Measurements from ENCODE around the gene RAB4A.

RAB4A gene

DNA sequence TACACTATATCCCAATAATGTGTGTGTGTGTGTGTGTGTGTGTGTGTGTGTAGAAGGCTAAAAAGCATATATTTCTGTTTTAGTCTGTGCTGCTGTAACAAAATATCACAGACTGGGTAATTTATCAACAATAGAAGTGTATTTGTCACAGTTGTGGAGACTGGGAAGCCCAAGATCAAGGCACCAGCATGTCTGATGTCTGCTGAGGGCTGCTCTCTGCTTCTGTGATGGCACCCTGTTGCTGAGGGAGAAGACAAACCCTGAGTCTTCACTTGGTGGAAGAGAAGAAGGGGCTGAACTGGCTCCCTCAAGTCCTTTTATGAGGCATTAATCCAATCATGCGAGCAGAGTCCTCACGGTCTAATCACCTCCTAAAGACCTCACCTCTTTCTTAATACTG, 23.0 kb upstream of the RAB4A start:
- no peak for DNase-seq

DNA sequence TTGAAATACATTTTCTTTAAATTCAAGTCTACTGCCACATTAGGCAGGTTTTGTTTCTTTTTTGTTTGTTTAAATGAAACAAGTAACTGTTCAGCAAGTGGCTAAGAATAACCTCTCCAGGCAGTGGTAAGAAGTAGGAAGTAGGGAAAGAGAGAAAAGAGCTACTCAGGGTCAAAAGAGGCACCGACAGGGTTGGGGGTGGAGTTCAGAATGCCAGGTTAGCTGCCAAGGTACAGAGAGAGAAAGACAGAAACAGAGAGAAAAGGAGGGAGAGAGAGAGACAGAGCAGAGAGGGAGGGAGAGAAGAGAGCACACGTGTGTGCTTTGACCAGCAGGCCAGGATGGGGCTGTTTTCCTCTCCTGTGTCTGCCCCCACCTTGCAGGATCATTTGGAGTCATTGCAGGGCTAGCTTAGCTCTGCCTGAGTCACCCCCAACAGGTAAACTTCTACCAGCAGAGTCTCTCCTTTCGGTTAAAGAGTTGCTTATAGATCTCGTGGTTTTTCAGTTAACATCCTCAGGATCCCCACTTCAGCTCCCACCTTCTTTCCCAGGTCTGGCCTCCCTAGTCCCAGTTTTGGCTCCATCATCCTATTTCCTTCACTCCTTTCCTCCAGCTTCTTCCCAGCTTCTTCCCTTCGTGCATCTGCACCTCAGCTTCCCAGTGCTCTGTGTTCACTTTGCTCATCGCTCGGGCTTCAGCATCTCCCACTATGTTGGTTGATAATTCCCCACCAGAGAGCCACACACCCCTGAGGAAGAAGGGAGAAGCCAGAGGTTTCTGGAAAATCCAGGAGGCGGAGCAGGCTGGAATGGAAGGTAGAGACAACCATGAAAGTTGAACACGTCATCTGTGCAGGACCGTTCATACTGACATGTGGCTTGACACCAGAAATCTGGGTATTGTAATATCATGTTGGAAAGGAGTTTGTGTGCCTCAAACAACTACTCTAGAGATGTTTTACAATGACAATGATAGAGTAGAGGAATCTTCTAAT, 21.8 kb upstream of the RAB4A start:
- no peak for DNase-seq

DNA sequence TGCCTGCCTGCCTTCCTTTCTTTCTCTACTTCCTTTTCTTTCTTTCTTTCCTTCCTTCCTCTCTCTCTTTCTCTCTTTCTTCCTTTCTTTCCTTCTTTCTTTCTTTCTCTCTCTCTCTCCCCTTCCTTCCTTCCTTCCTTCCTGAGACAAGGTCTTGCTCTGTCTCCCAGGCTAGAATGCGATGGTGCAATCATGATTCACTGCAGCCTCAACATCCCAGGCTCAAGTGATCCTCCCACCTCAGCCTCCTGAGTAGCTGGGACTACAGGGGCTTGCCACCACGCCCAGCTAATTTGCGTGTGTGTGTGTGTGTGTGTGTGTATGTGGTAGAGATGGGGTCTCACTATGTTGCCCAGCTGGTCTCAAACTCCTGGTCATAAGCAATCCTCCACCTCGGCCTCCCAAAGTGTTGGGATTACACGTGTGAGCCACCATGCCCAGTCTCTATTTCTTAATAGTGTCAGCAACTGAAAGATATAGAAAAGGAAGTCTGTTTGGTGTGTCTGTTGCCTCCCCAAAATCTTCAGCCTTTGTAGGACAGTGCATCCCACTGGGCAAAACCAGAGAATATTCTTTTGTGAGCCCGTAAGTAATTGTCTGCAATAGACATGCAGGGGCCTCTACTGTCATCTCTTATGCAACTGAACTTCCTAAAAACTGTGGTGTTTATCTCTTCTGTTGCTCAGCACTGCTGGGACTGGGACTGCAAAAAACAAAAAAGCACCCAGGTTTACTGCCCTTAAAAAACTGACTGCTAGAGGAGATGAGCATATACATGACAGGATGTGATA, 20.9 kb upstream of the RAB4A start:
- no peak for DNase-seq

DNA sequence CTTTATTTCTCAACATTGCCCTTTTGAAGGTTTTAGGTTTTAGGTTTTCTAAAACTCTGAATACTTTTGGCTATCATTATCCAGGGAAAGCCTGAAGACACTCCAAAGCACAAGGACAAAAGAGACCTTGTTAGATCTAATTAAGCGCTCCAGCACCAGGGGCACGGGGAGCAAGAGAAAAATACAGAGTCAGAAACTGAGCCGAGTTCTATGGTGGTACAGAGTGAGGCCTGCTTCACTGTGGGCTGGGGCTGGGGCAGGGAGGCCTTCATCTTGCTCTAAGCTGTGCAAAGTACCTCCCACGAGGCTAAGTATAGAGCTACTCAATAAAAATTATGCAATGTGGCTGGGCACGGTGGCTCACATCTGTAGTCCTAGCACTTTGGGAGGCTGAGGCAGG, 19.7 kb upstream of the RAB4A start:
- no peak for DNase-seq

DNA sequence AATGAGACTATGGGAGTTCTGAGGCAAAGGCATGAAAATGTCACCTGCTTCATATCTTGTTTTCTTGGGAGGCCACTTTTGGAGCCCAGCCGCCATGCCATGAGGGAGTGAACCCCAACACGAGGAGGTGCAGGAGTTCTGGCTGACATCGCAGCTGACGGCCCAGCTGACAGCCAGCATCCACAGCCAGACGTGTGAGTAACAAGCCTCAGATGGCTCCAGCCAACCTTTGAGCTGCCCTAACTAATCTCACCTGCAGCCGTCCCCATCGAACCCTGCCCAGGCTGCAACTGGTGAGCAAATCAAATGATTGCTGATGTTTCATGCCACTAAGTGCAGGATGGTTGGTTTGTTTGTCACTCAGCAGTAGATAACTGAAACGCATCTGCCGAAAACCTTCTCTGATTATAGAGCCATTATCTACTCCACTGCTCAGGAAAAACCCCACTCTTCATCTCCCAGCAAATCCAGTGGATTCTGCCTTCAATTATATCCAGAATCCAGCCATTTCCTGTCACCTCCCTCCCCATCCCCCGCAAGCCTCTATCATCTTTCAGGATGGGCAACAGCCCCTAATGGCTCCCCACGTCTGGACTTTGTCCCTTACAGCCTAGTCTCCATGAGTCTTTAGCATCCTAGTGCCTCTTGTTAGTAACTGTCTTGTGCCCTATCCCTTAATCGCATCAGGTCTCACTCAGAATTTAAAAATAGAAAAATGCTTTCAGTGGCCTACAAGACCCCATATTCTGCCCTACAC, 18.5 kb upstream of the RAB4A start:
- no peak for DNase-seq

DNA sequence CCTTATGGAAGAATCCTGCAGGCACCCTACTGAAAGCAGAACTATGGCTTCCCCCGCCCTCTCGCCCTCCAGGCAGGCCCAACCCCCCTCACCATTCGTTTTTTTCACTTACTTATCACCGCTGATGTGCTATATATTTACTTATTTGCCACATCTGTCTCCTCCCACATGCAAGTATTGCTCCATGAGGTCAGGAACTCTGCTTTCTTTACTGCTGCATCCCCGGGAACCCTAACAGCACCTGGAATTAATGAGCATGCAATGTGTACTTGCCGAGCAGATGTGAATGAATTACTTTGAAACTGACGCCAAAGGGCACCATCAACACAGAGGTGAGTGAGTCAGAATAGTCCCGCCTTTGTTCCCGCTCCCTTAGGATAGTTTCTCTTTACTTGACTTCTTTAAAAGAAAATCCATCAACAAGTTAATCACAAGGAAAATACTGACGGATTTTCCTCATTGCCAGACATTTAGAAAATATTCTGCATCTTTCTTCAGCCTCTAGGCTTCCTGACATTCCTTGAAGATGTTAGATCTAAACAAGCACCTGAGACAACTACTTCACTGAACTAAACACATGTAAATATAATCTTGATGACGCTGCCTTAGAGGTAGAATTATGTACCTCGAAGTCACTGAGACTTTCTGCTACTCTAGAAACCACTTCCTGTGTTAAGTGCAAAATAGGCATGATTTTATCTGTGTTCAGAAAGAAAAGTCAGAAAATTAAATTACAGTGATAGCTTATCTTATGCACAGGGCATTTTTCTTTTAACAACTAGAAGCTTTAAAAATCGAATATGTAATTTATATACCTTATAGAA, 17.5 kb upstream of the RAB4A start:
- peak; percentile 53 for DNase-seq

DNA sequence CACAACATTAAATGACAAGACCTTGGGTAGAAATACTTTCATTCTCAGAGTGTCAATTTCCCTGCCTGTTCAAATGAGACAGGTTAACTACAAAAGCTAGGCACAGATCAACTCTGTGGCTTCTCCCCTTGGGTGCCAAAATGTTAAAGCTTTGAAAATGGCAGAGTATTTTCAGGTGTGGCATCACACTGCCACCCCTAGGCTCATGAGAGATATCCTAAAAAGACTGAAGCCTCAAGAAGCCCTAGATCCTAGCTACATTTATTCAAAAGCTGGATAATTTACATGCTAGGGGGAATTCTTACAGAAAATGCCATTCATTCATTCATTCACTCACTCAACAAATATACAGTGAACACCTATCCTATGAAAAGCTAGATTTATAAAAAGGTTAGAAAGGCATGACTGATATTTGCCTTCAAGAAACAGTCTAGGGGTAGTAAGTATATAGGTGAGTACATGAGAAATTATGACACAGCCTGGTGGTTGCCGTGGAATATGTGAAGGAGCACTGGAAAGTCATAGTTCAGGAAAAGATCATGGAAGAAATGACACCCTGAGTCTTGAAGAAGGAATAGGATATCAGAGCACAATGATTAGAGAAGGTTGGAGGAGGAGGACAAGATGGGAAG, 15.9 kb upstream of the RAB4A start:
- DNase-seq = peak; percentile 20

DNA sequence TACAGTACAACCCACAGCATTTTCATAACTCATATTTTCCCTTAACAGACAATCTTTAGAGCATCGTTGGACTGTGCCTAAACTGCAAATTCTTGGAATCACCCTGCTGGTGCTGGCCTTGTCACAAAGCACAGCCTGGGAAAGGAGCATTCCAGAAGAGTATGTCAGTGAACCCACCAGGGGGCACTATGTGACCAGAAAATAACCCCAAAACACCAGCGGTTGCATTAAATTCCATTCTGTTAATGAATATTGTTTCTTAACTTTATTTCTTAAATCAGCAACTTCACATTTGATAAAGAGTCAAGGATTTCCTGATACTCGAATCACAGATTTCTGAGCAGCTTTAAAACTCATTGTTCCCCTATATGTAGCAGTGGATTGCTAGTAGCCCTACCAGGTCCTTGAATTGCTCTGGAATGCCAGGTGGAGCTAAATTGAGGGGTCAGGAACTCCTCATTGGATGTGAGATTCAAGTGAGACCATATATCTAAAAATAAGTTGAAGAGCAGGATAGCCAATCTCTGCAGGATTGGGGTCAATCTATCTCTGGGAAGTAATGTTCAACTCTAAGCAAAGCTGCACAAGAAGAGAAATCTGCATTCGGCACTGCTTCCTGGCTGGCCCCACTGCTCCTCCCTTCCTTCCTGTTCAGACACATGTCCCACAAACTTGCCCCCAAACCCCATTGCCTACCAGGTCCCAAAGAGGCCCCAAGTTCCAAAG, 12.7 kb upstream of the RAB4A start:
- peak; percentile 66 for DNase-seq

DNA sequence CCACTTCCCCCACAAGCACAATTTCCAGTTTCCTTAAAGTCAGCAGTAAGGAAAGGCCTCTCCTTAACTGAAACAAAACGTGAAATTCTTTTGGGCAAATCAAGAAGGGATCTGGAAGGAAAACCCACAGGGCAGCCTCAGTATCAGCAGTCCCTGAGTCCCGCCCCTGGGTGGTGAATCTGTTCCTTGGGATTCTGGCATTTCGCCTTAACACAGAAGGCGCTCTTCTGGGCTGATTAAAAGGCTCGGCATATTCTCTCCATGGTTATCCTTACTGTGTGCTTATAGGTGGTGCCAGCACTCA, 12.2 kb upstream of the RAB4A start:
- peak; percentile 24 for DNase-seq

DNA sequence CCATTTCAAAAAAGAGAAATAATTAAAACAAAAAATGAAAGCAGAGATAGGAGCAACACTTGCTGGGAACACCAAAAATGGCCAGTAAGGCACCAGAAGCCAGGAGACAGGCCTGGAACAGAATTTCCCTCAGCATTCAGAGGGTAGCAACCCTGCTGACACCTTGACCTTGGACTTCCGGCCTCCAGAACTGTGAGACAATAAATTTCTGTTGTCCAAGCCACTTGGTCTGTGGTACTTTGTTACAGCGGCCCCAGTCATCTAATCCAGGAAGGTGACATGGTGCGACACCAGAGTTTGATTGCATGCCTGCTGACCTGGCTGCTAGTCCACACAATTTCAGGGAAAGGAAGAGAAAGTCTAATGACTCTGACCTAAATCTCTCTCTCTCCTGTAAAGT, 10.6 kb upstream of the RAB4A start:
- no peak for DNase-seq

DNA sequence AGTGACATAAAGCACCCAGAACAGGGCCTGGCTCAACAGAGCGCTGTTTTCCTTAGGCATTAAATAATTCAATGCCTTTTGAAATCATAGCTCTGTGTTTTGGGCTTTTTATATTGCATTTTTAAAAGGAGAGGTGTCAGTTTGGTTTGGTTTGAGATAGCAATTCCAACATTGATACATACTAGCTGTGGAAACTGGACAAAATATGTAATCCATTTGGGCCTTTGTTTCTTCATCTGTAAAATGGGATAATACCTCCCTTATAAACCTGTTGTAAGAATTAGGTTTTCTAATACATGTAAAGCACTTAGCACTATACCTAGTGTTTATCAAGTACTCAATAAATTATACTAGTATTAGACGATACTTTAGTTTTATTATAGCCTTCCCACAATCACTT, 8.7 kb upstream of the RAB4A start:
- DNase-seq = no peak

DNA sequence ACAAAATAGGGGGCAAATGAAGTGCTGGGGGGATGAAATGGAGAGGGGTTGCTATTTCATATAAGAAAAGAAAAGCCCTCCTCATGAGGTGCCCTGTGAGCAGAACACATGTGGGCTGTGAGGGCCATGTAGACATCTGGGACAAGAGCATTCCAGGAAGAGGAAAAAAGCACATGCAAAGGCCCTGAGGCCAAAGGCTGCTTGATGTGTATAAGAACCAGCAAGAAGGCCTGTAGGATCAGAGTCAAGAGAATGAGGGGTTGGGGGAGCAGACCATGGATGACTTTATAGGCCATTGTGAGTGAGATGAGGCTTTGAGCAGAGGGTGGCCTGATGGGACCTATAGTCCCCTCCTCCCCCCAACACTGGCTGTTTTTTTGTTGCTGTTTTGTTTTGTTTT, 7.7 kb upstream of the RAB4A start:
- no peak for DNase-seq

DNA sequence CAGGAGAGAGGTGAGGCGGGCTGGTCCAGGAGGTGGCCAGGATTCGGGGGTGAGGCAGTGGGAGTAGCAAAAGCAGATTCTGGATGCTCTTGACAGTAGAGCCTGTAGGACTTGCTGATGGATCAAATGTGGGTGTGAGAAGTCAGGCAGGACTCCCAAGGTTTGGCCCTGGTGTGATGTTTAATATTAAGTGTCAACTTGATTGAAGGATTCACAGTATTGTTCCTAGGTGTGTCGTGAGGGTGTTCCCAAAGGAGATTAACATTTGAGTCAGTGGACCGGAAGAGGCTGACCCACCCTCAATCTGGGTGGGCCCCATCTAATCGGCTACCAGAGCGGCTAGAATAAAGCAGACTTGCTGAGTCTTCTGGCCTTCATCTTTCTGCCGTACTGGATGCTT, 6.8 kb upstream of the RAB4A start:
- no peak for DNase-seq

DNA sequence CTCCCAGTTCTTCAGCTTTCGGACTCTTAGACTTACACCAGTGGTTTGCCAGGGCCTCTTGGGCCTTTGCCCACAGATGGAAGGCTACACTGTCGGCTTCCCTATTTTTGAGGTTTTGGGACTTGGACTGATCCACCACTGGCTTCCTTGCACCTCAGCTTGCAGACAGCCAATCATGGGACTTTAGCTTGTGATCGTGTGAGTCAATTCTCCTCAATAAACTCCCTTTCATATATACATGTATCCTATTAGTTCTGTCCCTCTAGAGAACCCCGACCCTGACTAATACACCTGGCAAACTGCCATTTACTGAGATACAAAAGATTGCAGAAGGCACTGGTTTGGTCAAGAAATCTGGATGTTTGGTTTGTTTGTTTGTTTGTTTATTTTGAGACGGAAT, 6.4 kb upstream of the RAB4A start:
- DNase-seq = no peak

DNA sequence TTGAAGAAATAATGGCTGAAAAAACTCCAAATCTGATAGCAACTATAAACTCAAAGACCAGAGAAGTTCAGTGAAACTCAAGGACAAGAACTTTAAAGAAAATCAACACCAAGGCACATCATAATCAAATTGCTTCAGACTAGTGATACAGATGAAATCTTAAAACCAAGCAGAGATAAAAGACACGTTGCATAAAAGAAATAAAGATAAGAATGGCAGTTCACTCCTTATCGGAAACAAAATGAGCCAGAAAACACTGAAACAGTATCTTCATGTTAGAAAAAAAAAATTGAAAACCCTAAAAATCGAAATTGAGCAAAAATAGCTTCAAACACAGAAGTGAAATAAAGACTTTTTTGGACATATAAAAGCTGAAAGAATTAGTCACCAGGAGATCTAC, 4.6 kb upstream of the RAB4A start:
- DNase-seq = no peak

DNA sequence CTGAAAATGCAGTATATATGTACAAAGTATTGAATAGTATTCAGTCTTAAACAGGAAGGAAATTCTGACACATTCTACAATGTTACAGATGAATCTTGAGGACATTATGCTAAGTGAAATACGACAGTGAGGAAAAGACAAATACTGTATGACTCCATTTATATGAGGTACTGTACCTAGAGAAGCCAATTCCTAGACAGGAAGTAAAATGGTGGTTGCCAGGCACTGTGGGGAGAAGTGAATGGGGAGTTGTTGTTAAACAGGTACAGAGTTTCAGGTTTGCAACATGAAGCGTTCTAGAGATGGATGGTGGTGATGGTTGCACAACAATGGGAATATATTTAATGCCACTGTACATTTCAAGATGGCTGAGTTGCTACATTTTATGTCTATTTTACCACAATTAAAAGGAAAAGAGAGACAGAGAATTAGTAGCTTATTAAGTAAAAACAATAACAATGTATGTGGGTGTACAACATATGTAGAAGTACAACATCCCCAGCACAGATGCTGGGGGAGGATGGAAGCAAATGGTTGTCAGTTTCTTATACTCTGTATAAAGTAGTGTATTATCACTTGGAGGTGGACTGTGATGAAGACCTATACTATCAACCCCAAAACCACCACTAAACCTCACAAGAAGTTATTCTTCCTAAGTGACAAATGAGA, 3.9 kb upstream of the RAB4A start:
- no peak for DNase-seq

DNA sequence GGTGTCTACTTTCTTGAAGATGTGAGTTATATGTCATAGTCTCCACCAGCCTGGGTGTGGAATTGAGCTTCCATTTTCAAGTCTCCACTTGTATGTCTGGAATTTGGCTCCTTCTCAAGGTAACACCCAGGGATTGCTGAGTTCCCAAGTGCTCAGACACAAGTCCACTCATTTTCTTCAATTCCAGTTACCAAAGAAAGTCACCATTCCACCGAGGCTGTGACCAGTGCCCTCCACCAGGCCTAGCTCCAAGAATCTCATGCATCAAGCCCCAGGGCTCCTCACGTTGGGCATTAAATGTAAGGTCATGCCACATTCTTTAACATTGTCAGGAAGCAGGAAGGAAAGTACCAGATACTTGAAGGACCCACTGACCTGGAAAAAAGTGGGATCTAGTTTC, 2.4 kb upstream of the RAB4A start:
- DNase-seq = no peak

DNA sequence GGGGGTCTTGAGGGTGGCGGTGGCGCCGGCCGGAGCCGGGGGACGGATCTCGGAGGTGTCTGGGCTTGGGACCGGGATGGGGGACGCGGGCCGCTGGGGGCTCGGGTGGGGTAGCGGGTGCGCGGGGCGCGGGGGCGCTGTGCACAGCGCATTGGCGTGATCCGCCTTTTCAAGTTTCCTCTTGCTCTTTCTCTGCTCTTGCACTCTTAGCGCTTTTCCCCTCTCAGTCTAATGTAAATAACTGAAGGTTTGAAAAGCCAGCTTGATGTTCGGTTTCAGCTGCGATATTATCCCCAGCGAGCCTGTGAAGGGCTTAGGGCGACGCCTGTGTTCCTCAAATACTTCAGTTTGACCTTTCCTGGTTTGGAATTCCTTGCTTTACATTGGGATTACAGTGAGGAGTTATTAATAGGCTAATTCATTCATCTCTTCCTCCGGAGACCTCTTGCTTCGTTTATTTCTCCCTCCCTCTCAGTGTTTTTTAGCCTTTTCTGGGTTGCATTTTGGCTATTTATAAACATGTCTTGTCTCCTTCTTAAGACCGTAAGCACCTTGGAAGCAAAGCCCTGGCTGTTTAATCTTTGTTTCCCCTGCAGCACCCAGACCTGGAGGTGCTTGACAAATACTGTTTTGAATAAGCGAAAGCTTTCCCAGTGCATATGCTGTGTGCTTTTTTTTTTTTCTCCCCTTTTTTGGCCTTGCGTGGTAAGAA, 693 bp downstream of the RAB4A start:
- DNase-seq = peak; percentile 20

DNA sequence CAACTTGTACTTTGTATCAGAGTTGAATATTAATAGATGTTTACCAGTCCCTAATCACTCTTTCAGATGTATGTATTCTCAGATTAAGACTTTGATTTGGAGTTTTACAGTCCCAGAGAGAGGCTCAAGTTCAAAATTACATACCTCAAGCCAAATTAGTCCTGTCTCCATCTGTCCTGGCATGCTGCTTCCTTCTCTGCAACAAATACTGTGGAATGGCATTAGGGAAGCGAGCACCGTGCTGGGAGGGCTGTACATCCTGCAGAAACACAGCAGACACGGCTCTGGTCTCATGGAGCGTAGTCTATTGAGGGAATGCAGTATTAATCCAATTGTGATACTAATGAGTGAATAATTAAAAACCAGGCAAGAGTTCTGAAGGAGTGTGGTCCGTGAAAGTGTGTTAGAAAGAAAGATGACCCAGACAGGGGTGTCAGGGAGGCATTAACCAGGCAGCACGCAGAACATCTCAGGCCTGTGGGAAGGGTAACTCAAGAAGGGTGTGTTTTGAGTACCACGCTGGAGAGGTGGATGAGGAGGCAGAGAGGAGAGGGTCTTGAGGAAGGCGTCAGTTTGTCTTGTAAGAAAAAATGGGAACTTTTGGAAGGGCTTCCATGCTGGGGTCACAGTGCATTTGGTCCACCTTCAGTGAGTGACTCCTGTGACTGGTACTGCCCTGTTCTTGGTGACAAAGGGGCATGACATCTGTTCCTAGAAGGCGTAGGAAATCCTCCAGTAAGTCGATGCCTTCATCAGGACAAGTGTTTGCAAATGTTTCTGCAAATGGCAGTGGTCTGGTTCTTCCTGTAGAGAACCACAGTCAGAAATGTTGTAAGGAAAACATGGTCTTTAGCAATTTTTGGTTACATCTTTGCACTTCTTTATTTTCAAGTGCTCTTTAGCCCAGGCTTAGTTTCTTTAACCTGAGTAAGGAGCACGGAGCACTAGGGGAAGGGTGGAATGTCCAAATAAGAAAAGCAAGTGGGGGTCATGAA, 1.6 kb downstream of the RAB4A start:
- DNase-seq = no peak
